CD14-positive monocyte (primary cell): ENCODE measurements around the gene MIPEP. TPM values are rescaled to one million over a fixed set of nuclear protein-coding genes. Genes with fewer than 3 reads are reported as not detected.

Experiments used
- DNase-seq, 3 donors: peaks; one replicate each; pipeline ENCODE4 v3.0.0-alpha.2; 2011 to 2022
- H2AFZ ChIP-seq: 2 replicates; pipeline ENCODE4 v1.6.0; 2012; ENCODE audit warnings: mild to moderate bottlenecking, low read depth, low read length, inconsistent platforms; ENCODE audit not compliant: insufficient read depth, poor library complexity, severe bottlenecking
- H3K27ac ChIP-seq, 2 donors: 1 replicate in 1 of 2; 2 replicates in 1 of 2; pipeline ENCODE4 v1.5.1; 2012 to 2013; ENCODE audit warnings: low read length in 2 of 2, control low read depth in 1 of 2, inconsistent platforms in 1 of 2, low read depth in 1 of 2, mild to moderate bottlenecking in 1 of 2
- H3K27me3 ChIP-seq, 2 donors: one replicate each; pipeline versions ENCODE4 v1.6.0 to v1.6.1; 2011 to 2013; ENCODE audit warnings: low read length in 2 of 2; ENCODE audit not compliant: control insufficient read depth in 2 of 2, insufficient read depth in 2 of 2
- H3K36me3 ChIP-seq, 2 donors: replicated peaks in 1 of 2; 1 replicate in 1 of 2; 2 replicates in 1 of 2; pipeline versions ENCODE4 v1.5.1 to v1.6.1; 2012 to 2013; ENCODE audit warnings: low read length in 2 of 2, control low read depth in 1 of 2, inconsistent platforms in 1 of 2, mild to moderate bottlenecking in 1 of 2; ENCODE audit not compliant: insufficient read depth in 2 of 2, control insufficient read depth in 1 of 2
- H3K4me1 ChIP-seq, 2 donors: 1 replicate in 1 of 2; 2 replicates in 1 of 2; pipeline versions ENCODE4 v1.5.1 to v1.6.1; 2012 to 2013; ENCODE audit warnings: low read length in 2 of 2, control low read depth in 1 of 2, inconsistent platforms in 1 of 2, mild to moderate bottlenecking in 1 of 2, moderate library complexity in 1 of 2; ENCODE audit not compliant: insufficient read depth in 2 of 2, control insufficient read depth in 1 of 2
- H3K4me2 ChIP-seq: replicated peaks from 2 replicates; pipeline ENCODE3; 2012; ENCODE audit warnings: low read length, moderate library complexity, mild to moderate bottlenecking; ENCODE audit not compliant: poor library complexity, severe bottlenecking; ENCODE audit errors: extremely low read depth
- H3K4me3 ChIP-seq, 3 experiments: fragments of 200-600 bp in 1 of 3; sonication (generic) in 1 of 3; replicated peaks in 1 of 3; 1 replicate in 2 of 3; 2 replicates in 1 of 3; pipeline ENCODE4 v1.5.1; 2011 to 2013; ENCODE audit warnings: low read length in 3 of 3, mild to moderate bottlenecking in 3 of 3, control low read depth in 2 of 3, low read depth in 2 of 3, inconsistent platforms in 1 of 3, moderate library complexity in 1 of 3
- H3K79me2 ChIP-seq: 2 replicates; pipeline ENCODE4 v1.6.0; 2012; ENCODE audit warnings: mild to moderate bottlenecking, control low read depth, inconsistent platforms, low read length, moderate library complexity; ENCODE audit not compliant: insufficient read depth
- H3K9ac ChIP-seq: 2 replicates; pipeline ENCODE4 v1.6.0; 2017; ENCODE audit warnings: low read length, mild to moderate bottlenecking; ENCODE audit not compliant: insufficient read depth, poor library complexity, severe bottlenecking
- H3K9me3 ChIP-seq, 2 donors: replicated peaks in 1 of 2; 1 replicate in 1 of 2; 2 replicates in 1 of 2; pipeline versions ENCODE4 v1.5.1 to v1.6.1; 2012 to 2013; ENCODE audit warnings: low read length in 2 of 2, control low read depth in 1 of 2; ENCODE audit not compliant: control insufficient read depth in 1 of 2, insufficient read depth in 1 of 2
- H4K20me1 ChIP-seq: 2 replicates; pipeline ENCODE4 v1.6.0; 2012; ENCODE audit warnings: mild to moderate bottlenecking, low read length, control low read depth, moderate library complexity; ENCODE audit not compliant: insufficient read depth
- H3K27ac Mint-ChIP-seq, 7 donors: one replicate each; pipeline ENCODE4 v1.8.0; 2020; ENCODE audit warnings: mild to moderate bottlenecking in 7 of 7, mixed read lengths in 7 of 7, moderate library complexity in 6 of 7, inconsistent platforms in 2 of 7
- H3K27me3 Mint-ChIP-seq, 3 donors: one replicate each; pipeline ENCODE4 v1.8.0; 2021 to 2022; ENCODE audit warnings: low read depth in 3 of 3, mild to moderate bottlenecking in 3 of 3, mixed read lengths in 3 of 3, moderate library complexity in 3 of 3, inconsistent platforms in 1 of 3
- H3K36me3 Mint-ChIP-seq, 2 donors: one replicate each; pipeline ENCODE4 v1.8.0; 2020; ENCODE audit warnings: mixed read lengths in 2 of 2, inconsistent platforms in 1 of 2, mild to moderate bottlenecking in 1 of 2
- H3K4me1 Mint-ChIP-seq: one replicate; pipeline ENCODE4 v1.8.0; 2020; ENCODE audit warnings: mild to moderate bottlenecking, mixed read lengths
- H3K4me3 Mint-ChIP-seq, 2 donors: one replicate each; pipeline ENCODE4 v1.8.0; 2020; ENCODE audit warnings: mild to moderate bottlenecking in 2 of 2, mixed read lengths in 2 of 2, moderate library complexity in 1 of 2
- H3K9me3 Mint-ChIP-seq, 7 donors: one replicate each; pipeline ENCODE4 v1.8.0; 2020 to 2022; ENCODE audit warnings: mixed read lengths in 7 of 7, mild to moderate bottlenecking in 6 of 7, moderate library complexity in 6 of 7, inconsistent platforms in 2 of 7
- CTCF ChIP-seq: fragments of 200-600 bp; IDR thresholded peaks from one replicate; pipeline ENCODE4 v1.8.0; 2022; ENCODE audit warnings: antibody characterized with exemption, mild to moderate bottlenecking
- WGBS: methylation state at CpG from one replicate; pipeline ENCODE4 v1.1.5; 2013; ENCODE audit warnings: missing lambda C conversion rate; ENCODE audit not compliant: insufficient coverage; 5-methylcytosine and 5-hydroxymethylcytosine counted together
- intact Hi-C, 2 donors: fragments of 100-400 bp; cut with micrococcal nuclease; formaldehyde crosslinking; loops; one replicate each; pipeline versions ENCODE4 v1.15.0 to v1.15.1; 2023
- polyA plus RNA-seq, 3 donors: library from polyadenylated mRNA; depleted of rRNA in 1 of 3; unstranded in 2 of 3; stranded (reverse) in 1 of 3; fragments of 300-500 nt in 2 of 3; fragments of >200 nt in 1 of 3; fragmentation: Illumina TruSeq in 2 of 3; gene quantifications; 1 replicate in 2 of 3; 2 replicates in 1 of 3; pipeline ENCODE4 v1.2.3, GENCODE V29; 2012 to 2021

Gene MIPEP
- polyA plus RNA-seq, 3 donors: 1.2 to 9.9 (median 7.7) TPM

DNA sequence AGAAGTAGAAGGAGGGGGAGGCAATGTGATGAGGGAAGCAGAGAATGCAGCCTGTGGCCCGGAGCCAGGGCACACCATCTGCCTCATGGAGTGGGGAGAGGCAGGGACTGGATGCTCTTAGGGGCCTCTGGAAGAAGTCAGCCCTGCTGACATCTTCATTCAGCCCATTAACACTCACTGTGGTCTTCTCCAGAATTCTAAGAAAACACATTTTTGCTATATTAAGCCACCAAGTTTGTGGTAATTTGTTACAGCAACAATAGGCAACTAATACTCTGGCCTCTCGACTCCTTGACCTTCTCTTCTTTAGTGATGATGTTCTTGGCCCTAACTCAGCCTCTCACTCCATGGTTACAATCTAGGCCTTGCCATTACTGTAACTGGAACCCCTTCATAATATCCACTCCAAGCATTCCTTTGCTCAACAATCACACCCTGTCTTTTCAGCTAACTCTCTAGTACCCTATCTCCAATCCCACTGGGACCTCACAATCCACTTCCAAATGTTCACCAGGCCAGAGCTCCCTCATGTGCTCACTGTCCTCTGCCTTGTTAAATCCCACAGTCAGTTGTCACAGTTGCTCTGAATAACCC lies 98.5 kb downstream of the MIPEP start:
- H3K9me3 Mint-ChIP-seq: no peaks in the 10 kb centered on the region
- H3K36me3 Mint-ChIP-seq: peaks cover 0 to 4% of the 10 kb centered on the region in 2 donors
- no peak overlapping the region for H3K27ac Mint-ChIP-seq
- H3K27me3 Mint-ChIP-seq: no peaks in the 10 kb centered on the region
- Histone ChIP-seq H3K4me3 (no peak overlapping the region), H3K27ac (no peak overlapping the region), H3K79me2 (no peaks in the 10 kb centered on the region), H3K9me3 (no peaks in the 10 kb centered on the region), H2AFZ (no peak overlapping the region), H3K4me1 (no peaks in the 10 kb centered on the region), H3K9ac (no peak overlapping the region), H4K20me1 (no peaks in the 10 kb centered on the region), H3K36me3 (no peaks in the 10 kb centered on the region), H3K27me3 (no peaks in the 10 kb centered on the region), H3K4me2 (no peak overlapping the region)
- no peaks in the 10 kb centered on the region for H3K4me1 Mint-ChIP-seq
- DNase-seq: no peak
- WGBS: 100% methylated on average over 1 of the region's 2 CpGs
- intact Hi-C loops: no loop called here
- H3K4me3 Mint-ChIP-seq: no peak overlapping the region
- no peak for TF ChIP-seq CTCF

DNA sequence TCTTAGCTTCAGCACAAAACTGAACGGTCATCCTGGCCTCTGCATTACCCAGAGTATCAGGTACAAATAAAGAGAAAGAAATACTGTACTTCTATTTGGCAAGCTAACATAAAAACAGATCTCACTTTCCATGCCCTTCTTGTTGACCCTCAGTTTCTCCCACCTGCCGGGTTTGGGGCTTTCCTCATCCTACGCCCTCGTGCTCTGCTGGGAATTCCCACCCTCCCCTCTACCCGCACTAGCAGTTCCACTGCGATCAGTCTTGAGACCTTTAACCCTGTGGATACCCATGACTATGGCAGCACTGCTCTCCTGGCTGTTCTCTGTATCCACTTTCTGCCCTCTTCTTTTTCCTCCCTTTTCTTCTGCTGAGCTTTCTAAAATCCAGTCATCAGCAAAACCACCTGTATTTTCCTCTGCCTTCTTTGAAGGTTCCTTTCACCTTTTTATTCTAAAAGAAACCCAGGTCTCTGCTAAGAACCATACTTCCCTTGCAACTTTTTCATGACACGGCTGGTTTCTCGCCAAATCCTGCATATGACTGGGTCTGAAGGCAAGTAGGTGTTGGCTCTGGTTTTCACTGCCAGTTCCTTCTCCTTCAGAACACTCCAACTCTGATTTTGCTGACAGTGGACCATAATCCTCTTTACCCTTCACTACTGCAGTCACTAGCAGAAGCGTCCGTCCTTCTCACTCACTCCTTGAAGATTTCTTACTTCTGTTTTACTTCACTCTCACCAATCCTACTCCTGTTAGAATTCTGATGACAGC lies 99.4 kb downstream of the MIPEP start:
- Mint-ChIP-seq H3K27ac (no peak overlapping the region), H3K4me3 (no peak overlapping the region), H3K4me1 (no peaks in the 10 kb centered on the region), H3K9me3 (peaks cover 0 to 1% (median 0%) of the 10 kb centered on the region in 7 donors), H3K36me3 (peaks cover 0 to 4% of the 10 kb centered on the region in 2 donors), H3K27me3 (no peaks in the 10 kb centered on the region)
- Histone ChIP-seq H3K9ac (no peak overlapping the region), H3K4me2 (no peak overlapping the region), H4K20me1 (no peaks in the 10 kb centered on the region), H3K9me3 (no peaks in the 10 kb centered on the region), H3K27me3 (no peaks in the 10 kb centered on the region), H3K36me3 (no peaks in the 10 kb centered on the region), H3K4me3 (no peak overlapping the region), H3K27ac (no peak overlapping the region), H3K79me2 (no peaks in the 10 kb centered on the region), H3K4me1 (no peaks in the 10 kb centered on the region), H2AFZ (no peak overlapping the region)
- DNase-seq: no peak
- intact Hi-C loops: no loop called here
- no peak for TF ChIP-seq CTCF
- WGBS: 87% methylated on average over 7 of the region's 10 CpGs
